Progenitor cell of endocrine pancreas (in vitro differentiated cells): ENCODE data around the gene EMILIN3. TPM values are rescaled to one million over a fixed set of nuclear protein-coding genes. Genes with fewer than 3 reads are reported as not detected.

Experiments used
- DNase-seq: peaks from one replicate; pipeline ENCODE4 v3.0.0; 2021; ENCODE audit warnings: low spot score; ENCODE audit not compliant: unreplicated experiment
- H3K27ac Mint-ChIP-seq: 2 replicates; pipeline ENCODE4 v1.8.0; 2021; ENCODE audit warnings: mild to moderate bottlenecking, moderate library complexity, mixed read lengths
- H3K27me3 Mint-ChIP-seq: 2 replicates; pipeline ENCODE4 v1.8.0; 2021; ENCODE audit warnings: mixed read lengths
- H3K36me3 Mint-ChIP-seq: 2 replicates; pipeline ENCODE4 v1.8.0; 2022; ENCODE audit warnings: mixed read lengths; ENCODE audit not compliant: insufficient read depth
- H3K4me1 Mint-ChIP-seq: 2 replicates; pipeline ENCODE4 v1.8.0; 2021; ENCODE audit warnings: low read depth, mixed read lengths
- H3K4me3 Mint-ChIP-seq: 2 replicates; pipeline ENCODE4 v1.8.0; 2021; ENCODE audit warnings: low read depth, mild to moderate bottlenecking, moderate library complexity, mixed read lengths
- H3K9me3 Mint-ChIP-seq: 2 replicates; pipeline ENCODE4 v1.8.0; 2021; ENCODE audit warnings: low read depth, mixed read lengths
- total RNA-seq: library from RNA; stranded (reverse); gene quantifications from 2 replicates; pipeline ENCODE4 v1.2.1, GENCODE V29; 2021
- TF ChIP-seq, protein P1 (sequence below): fragments of 200-600 bp; sonication (generic); IDR thresholded peaks from one replicate; pipeline ENCODE4 v1.5.0; 2021; ENCODE audit warnings: antibody characterized with exemption, mild to moderate bottlenecking; ENCODE audit not compliant: unreplicated experiment

EMILIN3 gene
- total RNA-seq, 1 donor from 2014 or later, result 0.96 TPM

DNA sequence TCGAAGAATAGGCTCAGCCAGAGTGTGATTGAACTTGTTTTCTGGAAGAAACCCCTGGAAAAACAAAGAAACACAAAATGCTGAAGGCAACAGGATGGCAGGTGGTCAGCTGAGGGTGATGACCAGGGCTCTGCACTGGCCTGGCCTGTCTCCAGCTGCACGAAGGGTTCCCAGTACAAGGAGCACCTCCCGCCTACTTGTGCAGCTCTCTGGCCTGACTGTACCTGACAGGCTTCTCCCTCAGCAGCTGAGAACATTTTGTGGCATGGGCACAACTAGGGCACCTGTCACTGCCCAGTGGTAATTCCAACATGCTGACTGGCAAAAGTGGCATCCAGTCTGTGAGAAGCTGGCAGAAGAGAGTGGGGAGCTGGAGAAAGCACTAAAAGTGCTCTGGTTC, 38.8 kb upstream of the EMILIN3 start:
- peaks cover 24% of the 10 kb centered on the region for H3K36me3 Mint-ChIP-seq
- TF ChIP-seq, protein P1, sequence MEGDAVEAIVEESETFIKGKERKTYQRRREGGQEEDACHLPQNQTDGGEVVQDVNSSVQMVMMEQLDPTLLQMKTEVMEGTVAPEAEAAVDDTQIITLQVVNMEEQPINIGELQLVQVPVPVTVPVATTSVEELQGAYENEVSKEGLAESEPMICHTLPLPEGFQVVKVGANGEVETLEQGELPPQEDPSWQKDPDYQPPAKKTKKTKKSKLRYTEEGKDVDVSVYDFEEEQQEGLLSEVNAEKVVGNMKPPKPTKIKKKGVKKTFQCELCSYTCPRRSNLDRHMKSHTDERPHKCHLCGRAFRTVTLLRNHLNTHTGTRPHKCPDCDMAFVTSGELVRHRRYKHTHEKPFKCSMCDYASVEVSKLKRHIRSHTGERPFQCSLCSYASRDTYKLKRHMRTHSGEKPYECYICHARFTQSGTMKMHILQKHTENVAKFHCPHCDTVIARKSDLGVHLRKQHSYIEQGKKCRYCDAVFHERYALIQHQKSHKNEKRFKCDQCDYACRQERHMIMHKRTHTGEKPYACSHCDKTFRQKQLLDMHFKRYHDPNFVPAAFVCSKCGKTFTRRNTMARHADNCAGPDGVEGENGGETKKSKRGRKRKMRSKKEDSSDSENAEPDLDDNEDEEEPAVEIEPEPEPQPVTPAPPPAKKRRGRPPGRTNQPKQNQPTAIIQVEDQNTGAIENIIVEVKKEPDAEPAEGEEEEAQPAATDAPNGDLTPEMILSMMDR, result no peak

DNA sequence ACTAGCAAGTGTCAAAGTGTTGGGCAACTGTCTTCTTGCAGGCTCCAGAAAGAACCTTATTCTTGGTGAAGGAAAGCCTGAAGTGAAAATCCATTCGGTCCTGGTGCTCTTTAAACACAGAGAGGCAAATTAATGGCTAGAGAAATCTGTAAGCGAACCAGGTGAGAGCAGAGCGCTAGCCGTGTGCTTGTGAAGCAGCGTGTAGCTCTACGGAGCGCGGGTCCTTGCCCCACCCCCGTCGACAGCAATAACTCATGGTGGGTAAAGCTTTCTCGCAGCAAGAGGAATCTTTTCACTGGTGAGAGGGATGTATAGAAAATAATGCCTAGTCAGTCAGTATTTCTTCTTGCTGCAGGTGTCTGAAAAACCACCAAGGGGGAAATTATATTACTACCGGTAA, 37.0 kb upstream of the EMILIN3 start:
- no peaks in the 10 kb centered on the region for H3K4me1 Mint-ChIP-seq
- H3K36me3 Mint-ChIP-seq, result peaks cover 20% of the 10 kb centered on the region
- H3K9me3 Mint-ChIP-seq, result no peaks in the 10 kb centered on the region
- TF ChIP-seq, protein P1, result no peak
- H3K4me3 Mint-ChIP-seq, result no peak overlapping the region
- H3K27me3 Mint-ChIP-seq, result no peaks in the 10 kb centered on the region
- no peak for DNase-seq
- H3K27ac Mint-ChIP-seq, result no peak overlapping the region

More for the DNA sequence above, 38.8 kb upstream of the EMILIN3 start:
- Mint-ChIP-seq H3K27ac (no peak overlapping the region), H3K4me1 (no peaks in the 10 kb centered on the region), H3K27me3 (no peaks in the 10 kb centered on the region), H3K9me3 (no peaks in the 10 kb centered on the region), H3K4me3 (no peak overlapping the region)
- DNase-seq, result no peak

DNA sequence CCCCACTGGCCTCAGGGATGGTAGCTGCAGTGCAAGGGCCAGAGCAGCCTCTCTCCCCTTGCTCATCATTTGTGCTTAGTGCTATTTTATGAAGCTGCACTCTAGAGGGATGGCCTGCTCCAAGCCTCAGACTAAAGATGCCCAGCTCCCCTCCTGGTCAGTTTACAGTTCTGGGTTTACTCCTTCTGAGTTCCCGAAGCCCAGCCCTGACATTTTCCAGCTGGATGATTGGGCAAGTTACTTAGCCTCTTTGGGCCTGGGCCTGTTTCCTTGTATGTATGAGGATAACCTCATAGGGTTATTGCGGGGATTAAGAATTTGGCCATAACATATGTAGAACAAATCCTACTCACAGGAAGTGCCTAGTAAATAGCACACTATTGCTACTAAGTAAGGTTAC, 31.8 kb upstream of the EMILIN3 start:
- Mint-ChIP-seq H3K27me3 (no peaks in the 10 kb centered on the region), H3K36me3 (peaks cover 8% of the 10 kb centered on the region), H3K4me3 (no peak overlapping the region), H3K9me3 (no peaks in the 10 kb centered on the region), H3K4me1 (no peaks in the 10 kb centered on the region), H3K27ac (no peak overlapping the region)
- DNase-seq, result no peak
- TF ChIP-seq, protein P1, result no peak

DNA sequence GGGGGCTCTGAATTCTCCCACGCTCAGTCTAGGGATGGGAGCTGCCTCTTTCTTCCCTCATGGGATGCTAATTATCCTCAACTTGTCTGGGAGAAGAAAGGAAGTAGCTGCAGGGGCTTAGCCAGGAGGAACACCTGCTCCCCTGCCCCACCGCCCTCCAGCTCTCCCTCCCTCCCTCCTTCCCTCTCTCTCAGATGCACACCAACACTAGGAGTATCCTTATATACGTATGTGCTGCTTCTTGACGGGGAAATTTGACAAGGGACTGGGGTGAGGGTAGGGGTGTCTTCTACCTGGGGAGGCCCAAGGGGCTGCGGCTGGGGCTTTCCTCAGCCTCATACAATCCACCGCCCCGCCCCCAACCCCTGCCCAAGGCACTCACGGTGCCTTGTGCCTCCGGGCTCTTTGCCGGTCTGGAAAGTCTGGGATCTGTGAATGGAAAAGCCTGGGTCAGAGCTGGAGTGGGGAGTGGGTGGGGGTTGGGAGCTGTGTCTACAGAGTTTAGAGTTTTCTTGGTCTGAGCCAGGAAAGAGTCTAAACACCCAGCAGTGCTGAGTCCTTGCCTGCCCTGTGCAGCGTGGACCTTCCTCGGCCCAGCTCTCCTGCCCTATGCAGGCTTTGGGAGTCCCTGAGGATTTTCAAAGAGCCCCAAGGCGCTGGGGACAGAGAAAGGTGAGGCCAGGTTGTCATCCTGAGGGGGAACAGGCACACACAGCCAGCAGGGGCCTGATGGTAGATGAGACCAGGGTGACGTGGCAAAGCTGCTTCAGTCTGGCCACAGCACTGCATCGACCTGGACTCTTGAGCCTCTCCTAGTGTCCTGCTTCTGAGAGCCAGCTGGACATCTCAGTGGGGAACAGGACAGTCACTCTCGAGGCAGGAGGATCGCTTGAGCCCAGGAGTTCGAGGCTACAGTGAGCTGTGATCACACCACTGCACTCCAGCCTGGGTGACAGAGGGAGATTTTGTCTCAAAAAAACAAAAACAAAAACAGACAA, 29.3 kb upstream of the EMILIN3 start:
- Mint-ChIP-seq H3K4me3 (no peak overlapping the region), H3K36me3 (no peaks in the 10 kb centered on the region), H3K4me1 (no peaks in the 10 kb centered on the region), H3K27ac (peak overlapping the region; percentile 69), H3K27me3 (no peaks in the 10 kb centered on the region), H3K9me3 (no peaks in the 10 kb centered on the region)
- TF ChIP-seq, protein P1, result no peak
- no peak for DNase-seq

DNA sequence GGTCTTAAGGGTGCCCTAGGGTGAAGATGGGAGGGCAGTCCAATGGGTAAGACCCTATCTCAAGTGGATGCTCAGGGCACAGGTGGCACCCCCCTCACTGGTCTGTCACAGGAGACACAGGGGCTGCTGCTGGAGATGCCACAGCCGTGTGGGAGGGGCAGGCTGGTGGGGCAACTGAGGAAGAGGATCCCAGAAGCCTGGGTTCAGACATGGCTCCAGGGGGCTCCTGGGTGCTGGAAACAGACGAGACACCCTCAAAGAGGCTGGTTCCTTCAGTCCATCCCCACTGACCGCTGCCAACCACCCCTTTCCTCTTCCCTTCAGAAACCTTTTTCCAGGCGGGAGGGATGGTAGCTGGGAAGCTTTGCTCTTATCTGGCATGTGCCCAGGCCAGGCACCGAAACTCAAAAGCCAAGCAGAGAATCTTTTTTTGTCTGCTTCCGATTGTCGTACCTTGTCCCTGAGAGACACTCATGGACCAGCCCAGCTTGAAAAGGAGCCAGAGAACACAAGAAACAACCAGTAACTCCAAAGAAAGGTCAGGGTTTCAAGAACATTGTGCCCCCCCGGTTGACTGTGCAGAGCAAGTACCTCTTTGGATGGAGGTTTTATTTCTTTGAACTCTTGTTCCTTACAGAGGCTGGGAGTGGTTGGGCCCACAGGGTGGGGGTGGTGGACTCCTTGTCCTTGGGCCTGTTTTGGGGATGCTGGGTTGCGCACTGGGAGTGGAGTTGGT, 28.5 kb upstream of the EMILIN3 start:
- Mint-ChIP-seq H3K4me1 (no peaks in the 10 kb centered on the region), H3K27me3 (no peaks in the 10 kb centered on the region), H3K4me3 (no peak overlapping the region), H3K36me3 (no peaks in the 10 kb centered on the region), H3K9me3 (no peaks in the 10 kb centered on the region), H3K27ac (no peak overlapping the region)
- TF ChIP-seq, protein P1, result no peak
- no peak for DNase-seq
